CD4-positive, alpha-beta memory T cell (primary cell): Measurements from ENCODE around the gene GOSR2. TPM values are rescaled to one million over a fixed set of nuclear protein-coding genes. Genes with fewer than 3 reads are reported as not detected.

ENCODE experiments used
- CTCF ChIA-PET: fragments of 350-600 bp; sonication (Branson Sonifier 250); formaldehyde crosslinking; loops from one replicate; lab custom pipeline; 2021; ENCODE audit warnings: inconsistent platforms; ENCODE audit not compliant: partially characterized antibody; lab: Charles Lee
- POLR2A ChIA-PET: fragments of 350-600 bp; sonication (Branson Sonifier 250); formaldehyde crosslinking; loops from one replicate; lab custom pipeline; 2021; ENCODE audit not compliant: partially characterized antibody; lab: Charles Lee
- DNase-seq, 5 donors: peaks; one replicate each; pipeline versions ENCODE4 v3.0.0 to v3.0.0-alpha.2; 2020 to 2022; ENCODE audit warnings: mixed read lengths in 1 of 5
- H3K27ac ChIP-seq: one replicate; pipeline ENCODE4 v1.7.0; 2013; ENCODE audit warnings: low read depth, low read length
- H3K27me3 ChIP-seq: 2 replicates; pipeline ENCODE4 v1.7.0; 2013; ENCODE audit warnings: mild to moderate bottlenecking, low read length, moderate library complexity; ENCODE audit not compliant: insufficient read depth
- H3K36me3 ChIP-seq: 2 replicates; pipeline ENCODE4 v1.7.0; 2013; ENCODE audit warnings: mild to moderate bottlenecking, low read length, moderate library complexity; ENCODE audit not compliant: insufficient read depth
- H3K4me1 ChIP-seq: 2 replicates; pipeline ENCODE4 v1.7.0; 2013; ENCODE audit warnings: mild to moderate bottlenecking, low read length, moderate library complexity; ENCODE audit not compliant: insufficient read depth
- H3K4me3 ChIP-seq, 2 donors: one replicate each; pipeline ENCODE4 v1.7.0; 2013; ENCODE audit warnings: low read length in 2 of 2, mild to moderate bottlenecking in 1 of 2
- H3K9me3 ChIP-seq, 2 donors: one replicate each; pipeline ENCODE4 v1.7.0; 2013; ENCODE audit warnings: low read length in 2 of 2, control low read depth in 1 of 2; ENCODE audit not compliant: control insufficient read depth in 1 of 2
- H3K27ac Mint-ChIP-seq, 7 donors: one replicate each; pipeline ENCODE4 v1.8.0; 2020 to 2021; ENCODE audit warnings: mixed read lengths in 7 of 7, mild to moderate bottlenecking in 6 of 7, inconsistent platforms in 3 of 7, moderate library complexity in 3 of 7
- H3K27me3 Mint-ChIP-seq, 2 donors: one replicate each; pipeline ENCODE4 v1.8.0; 2020 to 2021; ENCODE audit warnings: mixed read lengths in 2 of 2
- H3K36me3 Mint-ChIP-seq, 2 donors: one replicate each; pipeline ENCODE4 v1.8.0; 2020 to 2021; ENCODE audit warnings: mixed read lengths in 2 of 2, inconsistent platforms in 1 of 2, mild to moderate bottlenecking in 1 of 2
- H3K4me1 Mint-ChIP-seq, 4 donors: one replicate each; pipeline ENCODE4 v1.8.0; 2020 to 2021; ENCODE audit warnings: mixed read lengths in 4 of 4, mild to moderate bottlenecking in 1 of 4
- H3K4me3 Mint-ChIP-seq, 8 donors: one replicate each; pipeline ENCODE4 v1.8.0; 2020 to 2021; ENCODE audit warnings: mixed read lengths in 8 of 8, mild to moderate bottlenecking in 7 of 8, moderate library complexity in 6 of 8, inconsistent platforms in 3 of 8
- H3K9me3 Mint-ChIP-seq, 8 donors: one replicate each; pipeline ENCODE4 v1.8.0; 2020 to 2021; ENCODE audit warnings: mixed read lengths in 8 of 8, mild to moderate bottlenecking in 5 of 8, inconsistent platforms in 3 of 8, moderate library complexity in 1 of 8
- intact Hi-C: fragments of 100-400 bp; cut with micrococcal nuclease; formaldehyde crosslinking; loops from one replicate; pipeline ENCODE4 v1.15.1; 2023
- polyA plus RNA-seq, 2 donors: library from polyadenylated mRNA; unstranded; fragments of 300-500 nt; fragmentation: Illumina TruSeq; gene quantifications; one replicate each; pipeline ENCODE4 v1.2.3, GENCODE V29; 2021
- total RNA-seq, 2 experiments: library from RNA; stranded (reverse); gene quantifications; one replicate each; pipeline ENCODE4 v1.2.3, GENCODE V29; 2021

GOSR2 gene
- total and polyA plus RNA-seq, 4 experiments from 2014 or later = 51.7 to 96.9 (median 72.1) TPM

GRCh38 chr17:46878055-46878454, 44.9 kb upstream of the GOSR2 start:
- no peak overlapping the region for H3K4me3 Mint-ChIP-seq
- ChIA-PET POLR2A (no interaction called here), CTCF (no interaction called here)
- Histone ChIP-seq H3K27ac (no peak overlapping the region), H3K4me1 (no peaks in the 10 kb centered on the region), H3K9me3 (no peaks in the 10 kb centered on the region), H3K36me3 (no peaks in the 10 kb centered on the region), H3K27me3 (no peaks in the 10 kb centered on the region), H3K4me3 (no peak overlapping the region)
- intact Hi-C loops = no loop called here
- H3K9me3 Mint-ChIP-seq = no peaks in the 10 kb centered on the region
- H3K4me1 Mint-ChIP-seq = no peaks in the 10 kb centered on the region
- H3K36me3 Mint-ChIP-seq = no peaks in the 10 kb centered on the region
- no peaks in the 10 kb centered on the region for H3K27me3 Mint-ChIP-seq
- no peak for DNase-seq
- peak overlapping the region in 1 of 7 donors; percentile 87 for H3K27ac Mint-ChIP-seq

GRCh38 chr17:46879101-46879500, 43.9 kb upstream of the GOSR2 start:
- no peaks in the 10 kb centered on the region for H3K9me3 Mint-ChIP-seq
- ChIA-PET POLR2A (no interaction called here), CTCF (no interaction called here)
- no peak overlapping the region for H3K4me3 Mint-ChIP-seq
- DNase-seq = no peak
- H3K4me1 Mint-ChIP-seq = no peaks in the 10 kb centered on the region
- H3K4me3 ChIP-seq = no peak overlapping the region
- no peaks in the 10 kb centered on the region for H3K27me3 Mint-ChIP-seq
- H3K36me3 ChIP-seq = no peaks in the 10 kb centered on the region
- no peak overlapping the region for H3K27ac ChIP-seq
- no peaks in the 10 kb centered on the region for H3K27me3 ChIP-seq
- H3K36me3 Mint-ChIP-seq = no peaks in the 10 kb centered on the region
- H3K9me3 ChIP-seq = no peaks in the 10 kb centered on the region
- H3K4me1 ChIP-seq = no peaks in the 10 kb centered on the region
- intact Hi-C loops = no loop called here
- no peak overlapping the region for H3K27ac Mint-ChIP-seq

GRCh38 chr17:46881015-46881414, 41.9 kb upstream of the GOSR2 start:
- H3K9me3 Mint-ChIP-seq = no peaks in the 10 kb centered on the region
- no peak overlapping the region for H3K27ac Mint-ChIP-seq
- Histone ChIP-seq H3K4me3 (no peak overlapping the region), H3K27ac (no peak overlapping the region), H3K4me1 (no peaks in the 10 kb centered on the region), H3K9me3 (no peaks in the 10 kb centered on the region), H3K27me3 (no peaks in the 10 kb centered on the region), H3K36me3 (no peaks in the 10 kb centered on the region)
- H3K27me3 Mint-ChIP-seq = peaks cover 0 to 1% of the 10 kb centered on the region in 2 donors
- CTCF ChIA-PET = no interaction called here
- no peak for DNase-seq
- H3K4me3 Mint-ChIP-seq = no peak overlapping the region
- intact Hi-C loops = no loop called here
- POLR2A ChIA-PET = no interaction called here
- no peaks in the 10 kb centered on the region for H3K4me1 Mint-ChIP-seq
- no peaks in the 10 kb centered on the region for H3K36me3 Mint-ChIP-seq

GRCh38 chr17:46882666-46883065, 40.3 kb upstream of the GOSR2 start:
- no peak overlapping the region for H3K27ac Mint-ChIP-seq
- DNase-seq = no peak
- Histone ChIP-seq H3K27me3 (no peaks in the 10 kb centered on the region), H3K27ac (no peak overlapping the region), H3K4me1 (no peaks in the 10 kb centered on the region), H3K36me3 (no peaks in the 10 kb centered on the region), H3K4me3 (no peak overlapping the region), H3K9me3 (no peaks in the 10 kb centered on the region)
- ChIA-PET CTCF (no interaction called here), POLR2A (no interaction called here)
- peaks cover 0 to 5% of the 10 kb centered on the region in 2 donors for H3K27me3 Mint-ChIP-seq
- intact Hi-C loops = no loop called here
- no peaks in the 10 kb centered on the region for H3K4me1 Mint-ChIP-seq
- no peaks in the 10 kb centered on the region for H3K36me3 Mint-ChIP-seq
- no peak overlapping the region for H3K4me3 Mint-ChIP-seq
- no peaks in the 10 kb centered on the region for H3K9me3 Mint-ChIP-seq

- Histone ChIP-seq H3K27me3 (no peaks in the 10 kb centered on the region), H3K36me3 (no peaks in the 10 kb centered on the region), H3K27ac (no peak overlapping the region), H3K4me3 (no peak overlapping the region), H3K4me1 (no peaks in the 10 kb centered on the region), H3K9me3 (no peaks in the 10 kb centered on the region)
- no peak for DNase-seq
- no peak overlapping the region for H3K4me3 Mint-ChIP-seq
- H3K27me3 Mint-ChIP-seq = peaks cover 0 to 5% of the 10 kb centered on the region in 2 donors
- no peak overlapping the region for H3K27ac Mint-ChIP-seq
- H3K36me3 Mint-ChIP-seq = no peaks in the 10 kb centered on the region
- H3K9me3 Mint-ChIP-seq = no peaks in the 10 kb centered on the region
- intact Hi-C loops = no loop called here
- H3K4me1 Mint-ChIP-seq = no peaks in the 10 kb centered on the region
- POLR2A ChIA-PET = no interaction called here
- CTCF ChIA-PET = no interaction called here
Measured at GRCh38 chr17:46883871-46884520, 39.0 kb upstream of the GOSR2 start.

- Histone ChIP-seq H3K27ac (no peak overlapping the region), H3K36me3 (no peaks in the 10 kb centered on the region), H3K4me3 (no peak overlapping the region), H3K9me3 (no peaks in the 10 kb centered on the region), H3K27me3 (no peaks in the 10 kb centered on the region), H3K4me1 (no peaks in the 10 kb centered on the region)
- no peak overlapping the region for H3K4me3 Mint-ChIP-seq
- intact Hi-C loops = no loop called here
- ChIA-PET POLR2A (no interaction called here), CTCF (interaction anchor here (1.0 kb wide), 1 partner anchor 57 kb away, joined by 6 read pairs; no protein-coding TSS in a partner anchor)
- no peak for DNase-seq
- no peak overlapping the region for H3K27ac Mint-ChIP-seq
- H3K4me1 Mint-ChIP-seq = no peaks in the 10 kb centered on the region
- H3K36me3 Mint-ChIP-seq = no peaks in the 10 kb centered on the region
- H3K9me3 Mint-ChIP-seq = no peaks in the 10 kb centered on the region
- H3K27me3 Mint-ChIP-seq = peaks cover 0 to 7% of the 10 kb centered on the region in 2 donors
Measured at GRCh38 chr17:46884552-46884951, 38.4 kb upstream of the GOSR2 start.

- Mint-ChIP-seq H3K4me3 (no peak overlapping the region), H3K27me3 (peaks cover 0 to 12% of the 10 kb centered on the region in 2 donors), H3K9me3 (no peaks in the 10 kb centered on the region), H3K4me1 (no peaks in the 10 kb centered on the region), H3K36me3 (no peaks in the 10 kb centered on the region), H3K27ac (no peak overlapping the region)
- POLR2A ChIA-PET = no interaction called here
- Histone ChIP-seq H3K27me3 (no peaks in the 10 kb centered on the region), H3K9me3 (no peaks in the 10 kb centered on the region), H3K4me3 (no peak overlapping the region), H3K4me1 (no peaks in the 10 kb centered on the region), H3K27ac (no peak overlapping the region), H3K36me3 (no peaks in the 10 kb centered on the region)
- intact Hi-C loops = no loop called here
- CTCF ChIA-PET = interaction anchor here (1.0 kb wide), 1 partner anchor 56 kb away, joined by 6 read pairs; no protein-coding TSS in a partner anchor
- no peak for DNase-seq
Measured at GRCh38 chr17:46885415-46886309, 37.3 kb upstream of the GOSR2 start.
